ENCODE results near the gene PSMA7.
A peak's percentile ranks its signal among the peaks of the same experiment; 100 is the strongest.

PSMA7 gene

DNA sequence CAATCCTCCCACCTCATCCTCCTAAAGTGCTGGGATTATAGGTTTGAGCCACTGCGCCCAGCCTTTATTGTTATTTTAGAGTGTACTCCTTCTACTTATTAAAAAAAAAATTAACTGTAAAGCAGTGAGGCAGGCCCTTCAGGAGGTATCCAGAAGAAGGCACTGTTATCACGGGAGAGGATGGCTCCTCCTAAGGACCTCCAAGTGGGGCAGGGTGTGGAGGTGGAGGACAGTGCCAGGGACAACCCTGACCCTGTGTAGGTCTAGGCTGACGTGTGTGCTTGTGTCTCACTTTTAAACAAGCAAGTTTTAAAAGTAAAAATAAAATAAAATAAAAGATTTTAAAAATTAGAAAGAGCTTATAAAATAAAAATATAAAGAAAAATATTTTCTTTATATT is 53.8 kb downstream of the PSMA7 start:
- Histone ChIP-seq H3K9me3 (ENCODE audit: insufficient read depth, low read depth, low read length) (no peaks in the 10 kb centered on the region), H4K20me1 (ENCODE audit: insufficient read depth, low read length, poor library complexity, severe bottlenecking) (no peaks in the 10 kb centered on the region), H3K79me2 (ENCODE audit: insufficient read depth, low read length) (no peaks in the 10 kb centered on the region), H3K27me3 (ENCODE audit: insufficient read depth, low read length, poor library complexity, severe bottlenecking) (no peaks in the 10 kb centered on the region), H3K9ac (ENCODE audit: low read depth, low read length, poor library complexity, severe bottlenecking) (no peak overlapping the region), H3K4me3 (ENCODE audit: low read length, poor library complexity, severe bottlenecking) (no peak overlapping the region), H3K9me2 (replicated peaks; ENCODE audit: low read depth, low read length) (no peaks in the 10 kb centered on the region), H3F3A (ENCODE audit: low read depth) (no peaks in the 10 kb centered on the region), H3K4me2 (ENCODE audit: low read depth, low read length, poor library complexity, severe bottlenecking) (no peak overlapping the region), H3K36me3 (ENCODE audit: insufficient read depth, low read length) (no peaks in the 10 kb centered on the region), H3K4me1 (ENCODE audit: insufficient read depth, low read length, poor library complexity, severe bottlenecking) (no peaks in the 10 kb centered on the region), H2AFZ (ENCODE audit: low read length) (no peak overlapping the region)
- no peak for TF ChIP-seq EZH2phosphoT487 (IDR thresholded peaks at IDR 0.05; ENCODE audit: borderline replicate concordance)
- TF ChIP-seq, protein P1, sequence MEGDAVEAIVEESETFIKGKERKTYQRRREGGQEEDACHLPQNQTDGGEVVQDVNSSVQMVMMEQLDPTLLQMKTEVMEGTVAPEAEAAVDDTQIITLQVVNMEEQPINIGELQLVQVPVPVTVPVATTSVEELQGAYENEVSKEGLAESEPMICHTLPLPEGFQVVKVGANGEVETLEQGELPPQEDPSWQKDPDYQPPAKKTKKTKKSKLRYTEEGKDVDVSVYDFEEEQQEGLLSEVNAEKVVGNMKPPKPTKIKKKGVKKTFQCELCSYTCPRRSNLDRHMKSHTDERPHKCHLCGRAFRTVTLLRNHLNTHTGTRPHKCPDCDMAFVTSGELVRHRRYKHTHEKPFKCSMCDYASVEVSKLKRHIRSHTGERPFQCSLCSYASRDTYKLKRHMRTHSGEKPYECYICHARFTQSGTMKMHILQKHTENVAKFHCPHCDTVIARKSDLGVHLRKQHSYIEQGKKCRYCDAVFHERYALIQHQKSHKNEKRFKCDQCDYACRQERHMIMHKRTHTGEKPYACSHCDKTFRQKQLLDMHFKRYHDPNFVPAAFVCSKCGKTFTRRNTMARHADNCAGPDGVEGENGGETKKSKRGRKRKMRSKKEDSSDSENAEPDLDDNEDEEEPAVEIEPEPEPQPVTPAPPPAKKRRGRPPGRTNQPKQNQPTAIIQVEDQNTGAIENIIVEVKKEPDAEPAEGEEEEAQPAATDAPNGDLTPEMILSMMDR (conservative IDR thresholded peaks at IDR 0.05; ENCODE audit: low read length): peak; percentile 30

DNA sequence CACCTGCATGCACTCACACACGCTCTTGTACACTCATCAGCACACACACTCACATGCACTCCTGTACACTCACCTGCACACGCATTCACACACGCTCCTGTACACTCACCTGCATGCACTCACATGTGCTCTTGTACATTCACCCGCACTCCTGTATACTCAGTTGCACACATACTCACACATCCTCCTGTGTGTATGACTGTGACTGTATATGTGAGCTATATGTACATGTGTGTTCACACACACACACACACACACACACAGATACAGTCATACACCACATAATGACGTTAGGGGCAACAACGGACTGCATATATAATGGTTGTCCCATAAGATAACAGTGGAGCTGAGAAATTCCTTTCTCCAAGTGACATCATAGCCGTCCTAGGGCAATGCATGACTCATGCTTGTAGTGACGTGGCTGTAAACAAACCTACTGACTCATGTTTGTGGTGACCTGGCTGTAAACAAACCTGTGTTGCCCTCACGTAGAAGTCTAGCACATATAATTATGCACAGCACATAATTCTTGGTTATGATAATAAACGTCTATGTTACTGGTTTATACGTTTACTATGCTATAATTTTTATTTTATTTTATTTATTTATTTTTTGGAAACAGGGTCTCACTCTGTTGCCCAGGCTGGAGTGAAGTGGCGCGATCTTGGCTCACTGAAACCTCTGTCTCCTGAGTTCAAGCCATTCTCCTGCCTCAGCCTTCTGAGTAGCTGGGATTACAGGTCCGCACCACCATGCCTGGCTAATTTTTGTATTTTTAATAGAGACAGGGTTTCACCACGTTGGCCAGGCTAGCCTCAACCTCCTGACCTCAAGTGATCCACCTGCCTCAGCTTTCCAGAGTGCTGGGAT is 54.7 kb downstream of the PSMA7 start:
- Histone ChIP-seq H3K79me2 (ENCODE audit: insufficient read depth, low read length) (no peaks in the 10 kb centered on the region), H3K4me1 (ENCODE audit: insufficient read depth, low read length, poor library complexity, severe bottlenecking) (no peaks in the 10 kb centered on the region), H3K9me2 (replicated peaks; ENCODE audit: low read depth, low read length) (no peaks in the 10 kb centered on the region), H2AFZ (ENCODE audit: low read length) (no peak overlapping the region), H3F3A (ENCODE audit: low read depth) (no peaks in the 10 kb centered on the region), H3K9ac (ENCODE audit: low read depth, low read length, poor library complexity, severe bottlenecking) (no peak overlapping the region), H4K20me1 (ENCODE audit: insufficient read depth, low read length, poor library complexity, severe bottlenecking) (no peaks in the 10 kb centered on the region), H3K4me2 (ENCODE audit: low read depth, low read length, poor library complexity, severe bottlenecking) (no peak overlapping the region), H3K27me3 (ENCODE audit: insufficient read depth, low read length, poor library complexity, severe bottlenecking) (no peaks in the 10 kb centered on the region), H3K36me3 (ENCODE audit: insufficient read depth, low read length) (no peaks in the 10 kb centered on the region), H3K9me3 (ENCODE audit: insufficient read depth, low read depth, low read length) (no peaks in the 10 kb centered on the region), H3K4me3 (ENCODE audit: low read length, poor library complexity, severe bottlenecking) (no peak overlapping the region)
- no peak for TF ChIP-seq EZH2phosphoT487 (IDR thresholded peaks at IDR 0.05; ENCODE audit: borderline replicate concordance)
- TF ChIP-seq, protein P1 (conservative IDR thresholded peaks at IDR 0.05; ENCODE audit: low read length): no peak

DNA sequence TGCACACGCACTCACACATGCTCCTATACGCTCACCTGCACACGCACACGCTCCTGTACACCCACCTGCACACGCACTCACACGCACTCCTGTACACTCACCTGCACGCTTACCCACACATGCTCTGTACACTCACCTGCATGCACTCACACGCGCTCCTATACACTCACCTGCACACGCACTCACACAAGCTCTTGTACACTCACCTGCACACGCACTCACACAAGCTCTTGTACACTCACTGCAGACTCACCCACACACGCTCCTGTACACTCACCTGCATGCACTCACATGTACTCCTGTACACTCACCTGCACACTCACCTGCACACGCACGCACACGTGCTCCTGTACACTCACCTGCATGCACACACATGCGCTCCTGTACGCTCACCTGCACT is 55.6 kb downstream of the PSMA7 start:
- no peak overlapping the region for H3K9ac ChIP-seq (ENCODE audit: low read depth, low read length, poor library complexity, severe bottlenecking)
- H3K79me2 ChIP-seq (ENCODE audit: insufficient read depth, low read length): no peaks in the 10 kb centered on the region
- H3K9me2 ChIP-seq (replicated peaks; ENCODE audit: low read depth, low read length): no peaks in the 10 kb centered on the region
- H3K27me3 ChIP-seq (ENCODE audit: insufficient read depth, low read length, poor library complexity, severe bottlenecking): no peaks in the 10 kb centered on the region
- no peak overlapping the region for H2AFZ ChIP-seq (ENCODE audit: low read length)
- no peak for TF ChIP-seq EZH2phosphoT487 (IDR thresholded peaks at IDR 0.05; ENCODE audit: borderline replicate concordance)
- TF ChIP-seq, protein P1 (conservative IDR thresholded peaks at IDR 0.05; ENCODE audit: low read length): no peak
- no peak overlapping the region for H3K4me3 ChIP-seq (ENCODE audit: low read length, poor library complexity, severe bottlenecking)
- no peaks in the 10 kb centered on the region for H3K36me3 ChIP-seq (ENCODE audit: insufficient read depth, low read length)
- no peak overlapping the region for H3K4me2 ChIP-seq (ENCODE audit: low read depth, low read length, poor library complexity, severe bottlenecking)
- no peaks in the 10 kb centered on the region for H3F3A ChIP-seq (ENCODE audit: low read depth)
- no peaks in the 10 kb centered on the region for H3K4me1 ChIP-seq (ENCODE audit: insufficient read depth, low read length, poor library complexity, severe bottlenecking)
- H4K20me1 ChIP-seq (ENCODE audit: insufficient read depth, low read length, poor library complexity, severe bottlenecking): no peaks in the 10 kb centered on the region
- H3K9me3 ChIP-seq (ENCODE audit: insufficient read depth, low read depth, low read length): no peaks in the 10 kb centered on the region

Data from Loucy (cell line).